Measurements from ENCODE around the gene TPRG1L. TPM values are rescaled to one million over a fixed set of nuclear protein-coding genes. Genes with fewer than 3 reads are reported as not detected.

The TPRG1L gene
- total and polyA plus RNA-seq, 2 experiments from 2014 or later = 6.2 to 20.3 TPM

DNA sequence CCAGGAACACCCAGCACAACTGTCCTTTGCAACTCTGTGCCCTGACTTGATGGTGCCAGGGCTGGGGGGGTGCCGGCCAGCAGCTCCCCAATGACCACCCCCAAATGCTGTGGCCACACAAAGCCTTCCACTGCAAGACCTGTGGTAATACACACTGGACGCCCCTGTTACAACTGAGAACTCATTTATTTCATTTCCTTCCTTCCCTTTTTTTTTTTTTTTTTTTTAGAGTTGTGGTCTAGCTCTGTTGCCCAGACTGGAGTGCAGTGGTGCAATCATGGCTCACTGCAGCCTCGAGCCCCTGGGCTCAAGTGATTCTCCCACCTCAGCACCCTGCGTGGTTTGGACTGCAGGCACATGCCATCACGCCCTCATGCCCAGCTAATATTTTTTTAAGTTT, 52.7 kb downstream of the TPRG1L start:
- H3K4me1 Mint-ChIP-seq = peaks cover 21% of the 10 kb centered on the region
- H4K20me1 ChIP-seq (replicated peaks; ENCODE audit: insufficient read depth) = no peaks in the 10 kb centered on the region

More for the DNA sequence above, 52.7 kb downstream of the TPRG1L start:
- H3K27me3 Mint-ChIP-seq (ENCODE audit: insufficient read depth, low read depth, poor library complexity) = peaks cover 30% of the 10 kb centered on the region
- no peak overlapping the region for H3K4me3 Mint-ChIP-seq
- Histone ChIP-seq H3K4me3 (no peak overlapping the region), H3K4me2 (no peak overlapping the region), H3K27ac (ENCODE audit: low read depth) (no peak overlapping the region), H3K4me1 (ENCODE audit: insufficient read depth) (peaks cover 11% of the 10 kb centered on the region), H3F3A (replicated peaks; ENCODE audit: low read depth) (no peaks in the 10 kb centered on the region), H3K79me2 (replicated peaks; ENCODE audit: insufficient read depth) (no peaks in the 10 kb centered on the region), H3K27me3 (ENCODE audit: insufficient read depth) (no peaks in the 10 kb centered on the region), H3K9me2 (ENCODE audit: insufficient read depth) (no peaks in the 10 kb centered on the region), H2AFZ (no peak overlapping the region), H3K36me3 (ENCODE audit: insufficient read depth) (no peaks in the 10 kb centered on the region)
- TF ChIP-seq EZH2 (IDR thresholded peaks at IDR 0.05; ENCODE audit: low read depth, unreplicated experiment) (no peak), ZNF114 (CRISPR knock-in tag; IDR thresholded peaks at IDR 0.05) (no peak), POLR2AphosphoS5 (IDR thresholded peaks at IDR 0.05; ENCODE audit: low read depth) (no peak), ZNF331 (CRISPR knock-in tag; IDR thresholded peaks at IDR 0.05; ENCODE audit: low read depth) (no peak), REST (IDR thresholded peaks at IDR 0.05; ENCODE audit: unreplicated experiment) (no peak), ETS1 (IDR thresholded peaks at IDR 0.05) (no peak), NANOG (IDR thresholded peaks at IDR 0.05; ENCODE audit: borderline replicate concordance) (no peak), EZH2phosphoT487 (IDR thresholded peaks at IDR 0.05; ENCODE audit: unreplicated experiment) (no peak), CTCF (conservative IDR thresholded peaks at IDR 0.05; ENCODE audit: low read depth in 2 of 2) (no peak), CREB1 (CRISPR knock-in tag; IDR thresholded peaks at IDR 0.05; ENCODE audit: low read depth) (no peak)
- DNase-seq (ENCODE audit: low spot score) (no peak), ATAC-seq (no peak)
- no peaks in the 10 kb centered on the region; the same call in 2 of the 3 replicates for H3K36me3 Mint-ChIP-seq (ENCODE audit: low read depth)
- H3K9me3 Mint-ChIP-seq = no peaks in the 10 kb centered on the region; the same call in 2 of the 3 replicates
- no peak overlapping the region for H3K27ac Mint-ChIP-seq
